ENCODE results near the gene NIPBL.

The NIPBL gene

DNA sequence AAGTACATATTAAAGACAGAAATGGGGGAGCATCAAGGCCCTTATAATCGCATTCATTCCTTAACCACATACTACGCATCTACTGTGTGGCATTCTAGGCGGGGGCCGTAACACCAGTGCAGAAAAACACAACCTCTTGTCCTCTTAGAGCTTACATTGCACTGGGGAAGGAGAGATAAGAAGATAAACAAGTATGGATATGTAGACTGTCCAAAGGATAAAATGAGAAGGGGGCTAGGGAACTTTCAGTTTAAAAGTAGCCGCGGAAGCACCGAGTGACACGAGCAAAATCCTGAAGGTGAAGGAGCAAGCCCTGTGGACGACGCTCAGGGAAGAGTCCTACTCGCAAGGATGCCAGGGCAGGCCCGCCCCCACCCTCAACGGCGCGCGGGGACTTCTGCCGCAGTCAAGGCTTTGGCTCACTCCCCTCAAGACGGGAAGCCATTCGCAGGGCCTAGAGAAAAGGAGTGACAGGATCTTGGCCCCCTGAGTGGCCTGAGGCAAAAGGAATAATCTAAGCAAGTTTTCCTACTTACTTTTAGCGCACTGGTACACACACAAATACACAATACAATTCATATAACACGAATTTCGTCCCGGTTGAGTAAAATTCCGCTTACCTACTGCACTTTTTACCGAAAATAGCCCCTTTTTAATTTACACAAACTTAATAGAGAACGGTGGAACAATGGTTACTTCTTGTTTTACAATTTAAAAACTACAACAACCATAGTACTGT, 1.3 kb upstream of the NIPBL start:
- DNase-seq (ENCODE audit: low read depth) = peak; percentile 51
- H3K4me3 ChIP-seq (replicated peaks; ENCODE audit: low read depth, low read length) = peak overlapping the region; percentile 83

DNA sequence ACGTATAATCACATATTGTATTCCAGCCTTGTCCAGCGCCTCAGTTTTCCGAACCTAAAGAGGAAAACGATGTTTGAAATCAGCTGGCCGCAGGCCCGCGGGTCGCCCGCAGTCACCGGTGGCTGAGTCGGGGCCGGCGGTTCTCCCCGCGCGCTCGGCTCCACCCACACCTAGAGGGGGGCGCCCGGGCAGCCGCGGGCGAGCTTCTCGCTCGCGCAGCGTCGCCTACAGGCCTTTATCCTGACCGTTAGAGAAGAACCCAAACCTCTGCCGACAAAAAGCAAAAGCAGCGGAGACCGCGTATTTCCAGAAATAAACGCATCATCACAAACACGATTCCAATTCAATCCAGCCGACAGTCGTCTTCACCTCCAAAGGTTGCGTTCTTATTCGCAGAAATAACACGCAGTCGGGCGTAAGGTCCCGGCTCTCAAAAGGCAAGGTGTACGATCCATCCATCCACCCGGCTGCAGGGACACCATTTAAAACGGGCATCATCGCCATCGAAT, 725 bp upstream of the NIPBL start:
- TF ChIP-seq, protein P1, sequence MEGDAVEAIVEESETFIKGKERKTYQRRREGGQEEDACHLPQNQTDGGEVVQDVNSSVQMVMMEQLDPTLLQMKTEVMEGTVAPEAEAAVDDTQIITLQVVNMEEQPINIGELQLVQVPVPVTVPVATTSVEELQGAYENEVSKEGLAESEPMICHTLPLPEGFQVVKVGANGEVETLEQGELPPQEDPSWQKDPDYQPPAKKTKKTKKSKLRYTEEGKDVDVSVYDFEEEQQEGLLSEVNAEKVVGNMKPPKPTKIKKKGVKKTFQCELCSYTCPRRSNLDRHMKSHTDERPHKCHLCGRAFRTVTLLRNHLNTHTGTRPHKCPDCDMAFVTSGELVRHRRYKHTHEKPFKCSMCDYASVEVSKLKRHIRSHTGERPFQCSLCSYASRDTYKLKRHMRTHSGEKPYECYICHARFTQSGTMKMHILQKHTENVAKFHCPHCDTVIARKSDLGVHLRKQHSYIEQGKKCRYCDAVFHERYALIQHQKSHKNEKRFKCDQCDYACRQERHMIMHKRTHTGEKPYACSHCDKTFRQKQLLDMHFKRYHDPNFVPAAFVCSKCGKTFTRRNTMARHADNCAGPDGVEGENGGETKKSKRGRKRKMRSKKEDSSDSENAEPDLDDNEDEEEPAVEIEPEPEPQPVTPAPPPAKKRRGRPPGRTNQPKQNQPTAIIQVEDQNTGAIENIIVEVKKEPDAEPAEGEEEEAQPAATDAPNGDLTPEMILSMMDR (IDR thresholded peaks at IDR 0.05; ENCODE audit: low read length, missing control alignments) = peak; percentile 55
- H3K4me3 ChIP-seq (replicated peaks; ENCODE audit: low read depth, low read length) = peak overlapping the region; percentile 83

More for the DNA sequence above, 1.3 kb upstream of the NIPBL start:
- TF ChIP-seq, protein P1 (IDR thresholded peaks at IDR 0.05; ENCODE audit: low read length, missing control alignments) = no peak

DNA sequence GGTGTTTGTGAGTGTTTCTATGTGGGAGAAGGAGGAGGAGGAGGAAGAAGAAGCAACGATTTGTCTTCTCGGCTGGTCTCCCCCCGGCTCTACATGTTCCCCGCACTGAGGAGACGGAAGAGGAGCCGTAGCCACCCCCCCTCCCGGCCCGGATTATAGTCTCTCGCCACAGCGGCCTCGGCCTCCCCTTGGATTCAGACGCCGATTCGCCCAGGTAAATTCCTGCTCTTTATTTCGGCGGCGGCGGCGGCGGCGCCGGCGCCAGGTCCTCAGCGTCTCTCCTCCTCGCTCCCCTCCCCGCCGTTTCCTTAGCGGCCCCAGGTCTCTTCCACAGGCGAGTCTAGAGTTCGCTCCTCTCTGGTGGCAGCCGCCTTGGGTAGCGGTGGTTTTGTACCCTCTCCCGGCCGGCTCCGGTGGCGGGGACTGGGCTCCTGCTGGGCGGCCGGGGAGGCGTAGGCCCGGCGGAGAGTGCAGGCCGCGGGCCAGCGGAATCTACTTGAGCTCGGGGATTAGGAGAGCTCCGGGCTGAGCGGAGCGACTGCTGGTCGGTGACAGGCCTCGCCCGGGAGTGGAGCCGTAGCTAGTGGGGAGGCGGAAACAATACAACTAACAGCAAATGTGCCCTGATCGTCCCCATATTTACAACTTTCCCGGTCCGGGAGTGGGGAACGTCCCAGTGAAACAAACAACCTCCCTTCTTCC, 547 bp downstream of the NIPBL start:
- peak; percentile 66 for DNase-seq (ENCODE audit: low read depth)
- TF ChIP-seq, protein P1 (IDR thresholded peaks at IDR 0.05; ENCODE audit: low read length, missing control alignments) = no peak
- H3K4me3 ChIP-seq (replicated peaks; ENCODE audit: low read depth, low read length) = peak overlapping the region; percentile 83

More for the DNA sequence above, 725 bp upstream of the NIPBL start:
- peak; percentile 76 for DNase-seq (ENCODE audit: low read depth)

DNA sequence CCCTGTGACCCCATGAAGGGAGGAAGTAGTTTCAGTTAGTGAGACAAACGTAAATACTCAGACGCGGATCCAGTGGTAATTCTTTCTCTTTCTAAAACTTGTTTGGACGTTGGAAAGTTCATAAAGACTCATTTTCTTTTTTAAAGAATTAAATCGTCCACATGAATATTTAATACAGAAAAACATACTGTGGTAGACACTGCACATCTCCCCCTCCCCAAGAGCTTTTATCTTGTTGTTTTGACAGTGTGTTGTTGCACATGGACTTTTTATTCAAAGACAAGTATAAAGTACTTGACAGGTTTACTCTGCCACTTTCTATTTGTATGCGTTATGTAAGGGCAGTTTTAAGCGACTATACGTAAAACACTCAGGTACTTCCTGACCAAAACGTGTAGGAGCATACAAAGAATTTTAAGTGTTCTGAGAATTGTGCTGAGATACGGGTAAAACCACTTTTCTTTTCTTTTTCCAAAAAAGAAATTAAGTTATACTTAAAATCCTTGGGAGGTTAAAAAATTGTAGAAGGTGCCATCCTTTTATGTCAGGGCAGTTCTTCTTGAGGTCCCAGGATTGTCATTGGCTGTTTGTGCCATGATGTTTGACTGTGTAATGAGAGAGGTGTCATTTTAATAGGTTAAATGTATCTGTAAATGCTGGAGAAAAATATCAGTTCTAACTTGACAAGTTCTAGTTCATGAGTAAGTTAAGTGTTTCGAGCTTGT, 1.3 kb downstream of the NIPBL start:
- DNase-seq (ENCODE audit: low read depth) = peak; percentile 44
- peak overlapping the region; percentile 83 for H3K4me3 ChIP-seq (replicated peaks; ENCODE audit: low read depth, low read length)
- TF ChIP-seq, protein P1 (IDR thresholded peaks at IDR 0.05; ENCODE audit: low read length, missing control alignments) = no peak

DNA sequence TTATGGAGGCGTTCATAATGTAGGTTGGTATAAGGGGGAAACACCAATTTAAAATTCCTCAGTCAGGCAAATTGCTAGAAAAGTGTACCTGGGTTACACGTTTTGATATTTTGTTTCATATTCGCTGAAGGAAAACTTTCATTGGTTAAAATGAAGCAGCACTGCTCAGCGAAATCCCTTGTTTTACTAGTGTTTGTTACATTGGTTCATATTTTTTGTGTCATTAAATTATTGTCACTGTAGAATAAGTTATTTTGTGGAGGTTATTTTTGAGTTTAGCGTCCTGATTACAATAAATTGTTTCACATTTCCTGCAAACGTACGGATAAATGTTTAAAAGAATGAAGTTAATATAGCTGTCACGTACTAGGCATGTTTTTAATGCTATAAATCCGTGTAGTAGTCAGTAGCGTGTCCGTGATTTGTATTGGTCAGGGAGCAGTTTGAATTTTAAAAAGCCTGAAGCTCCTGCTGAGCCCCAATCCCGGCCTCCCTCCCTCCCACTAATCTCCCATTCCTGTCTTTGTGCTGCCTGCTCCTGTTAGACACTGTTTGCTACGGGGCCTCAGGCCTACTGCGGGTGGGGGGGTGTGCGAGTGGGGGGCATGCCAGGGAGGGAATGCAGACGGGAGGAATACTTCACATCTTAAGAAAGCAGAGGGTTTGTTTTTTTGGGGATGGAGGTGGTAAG, 2.0 kb downstream of the NIPBL start:
- TF ChIP-seq, protein P1 (IDR thresholded peaks at IDR 0.05; ENCODE audit: low read length, missing control alignments) = no peak
- DNase-seq (ENCODE audit: low read depth) = peak; percentile 64
- peak overlapping the region; percentile 83 for H3K4me3 ChIP-seq (replicated peaks; ENCODE audit: low read depth, low read length)

DNA sequence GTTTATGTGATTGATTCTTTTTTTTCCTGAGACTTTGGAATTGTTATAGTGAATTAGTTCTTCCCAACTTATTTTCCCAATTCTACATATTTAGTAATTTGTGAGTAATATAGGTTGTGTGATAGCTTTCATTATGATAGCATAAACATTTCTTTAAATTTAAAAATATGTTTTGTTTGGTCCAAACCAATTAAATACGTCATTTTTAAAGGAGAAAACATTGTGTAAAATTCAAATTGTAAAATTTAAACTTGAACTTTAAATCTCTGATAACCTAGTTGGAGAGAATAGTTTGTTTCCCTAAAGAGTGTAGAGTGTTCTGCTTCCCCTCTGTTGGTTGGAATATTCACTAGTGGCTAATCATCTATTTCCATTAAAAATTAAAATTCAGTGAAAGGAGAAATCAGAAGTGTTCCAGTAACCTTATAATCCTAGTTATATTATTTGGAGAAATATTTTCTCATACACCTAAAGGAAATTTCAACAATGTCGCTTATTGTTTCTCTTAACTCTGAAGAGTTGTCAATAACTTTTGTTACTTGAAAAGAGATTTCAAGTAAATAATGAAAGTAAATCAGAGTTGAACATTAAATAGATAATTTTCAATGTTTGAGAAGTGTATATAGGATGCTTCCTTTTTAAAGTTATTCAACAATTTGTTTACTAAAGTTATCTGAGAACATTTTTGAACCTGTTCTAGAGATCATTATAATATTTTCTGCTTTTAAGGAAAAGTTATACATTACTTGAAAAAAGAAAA, 2.9 kb downstream of the NIPBL start:
- TF ChIP-seq, protein P1 (IDR thresholded peaks at IDR 0.05; ENCODE audit: low read length, missing control alignments) = no peak
- DNase-seq (ENCODE audit: low read depth) = no peak
- H3K4me3 ChIP-seq (replicated peaks; ENCODE audit: low read depth, low read length) = peak overlapping the region; percentile 83

Data from fibroblast of pulmonary artery (primary cell).